CD4-positive, alpha-beta T cell treated with Interleukin-21 for 1 hour (primary cell): ENCODE results near the gene SETDB1.
A peak's percentile ranks its signal among the peaks of the same experiment; 100 is the strongest.

Experiments
- DNase-seq: peaks from one replicate; pipeline ENCODE4 v3.0.0-alpha.2; 2020

Gene SETDB1

DNA sequence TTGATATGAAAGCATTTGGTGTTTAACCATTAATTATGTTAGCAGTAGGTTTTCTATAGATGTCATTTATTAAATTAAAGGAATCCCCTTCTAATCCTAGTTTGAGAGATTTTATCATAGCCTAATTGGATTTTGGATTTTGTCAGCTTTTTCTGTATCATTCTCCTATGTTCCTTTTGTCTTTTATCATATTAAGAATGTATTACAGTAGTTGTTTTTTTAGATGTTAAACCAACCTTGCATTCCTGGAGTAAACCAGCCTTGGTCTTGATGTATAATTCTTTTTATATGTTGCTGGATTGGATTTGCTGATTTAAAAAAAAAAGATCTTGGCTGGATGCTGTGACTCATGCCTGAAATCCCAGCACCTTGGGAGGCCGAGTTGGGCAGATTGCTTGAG, 5.6 kb downstream of the SETDB1 start:
- DNase-seq, result no peak

GRCh38 chr1:150944856-150945255, 18.7 kb downstream of the SETDB1 start:
- no peak for DNase-seq

- no peak for DNase-seq
Measured at GRCh38 chr1:150954708-150955107, 28.5 kb downstream of the SETDB1 start.

DNA sequence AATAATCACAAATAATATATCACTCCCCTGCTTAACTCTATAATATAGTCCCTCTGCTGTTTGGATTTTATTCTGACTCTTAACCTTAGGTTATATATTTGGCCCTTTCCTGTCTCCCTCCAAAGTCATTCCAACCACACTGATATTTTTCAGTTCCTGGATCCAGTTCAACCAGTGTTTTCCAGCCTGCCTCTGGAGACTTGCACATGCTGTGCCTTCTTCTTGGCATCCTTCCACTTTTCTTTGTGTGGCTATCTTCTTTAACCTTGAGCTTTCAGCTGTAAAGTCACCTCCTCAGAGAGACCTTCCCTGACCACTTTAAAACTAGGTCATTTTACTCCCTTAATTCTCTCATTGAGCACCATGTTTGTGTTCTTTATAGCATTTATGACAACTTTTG, 29.1 kb downstream of the SETDB1 start:
- DNase-seq, result no peak

DNA sequence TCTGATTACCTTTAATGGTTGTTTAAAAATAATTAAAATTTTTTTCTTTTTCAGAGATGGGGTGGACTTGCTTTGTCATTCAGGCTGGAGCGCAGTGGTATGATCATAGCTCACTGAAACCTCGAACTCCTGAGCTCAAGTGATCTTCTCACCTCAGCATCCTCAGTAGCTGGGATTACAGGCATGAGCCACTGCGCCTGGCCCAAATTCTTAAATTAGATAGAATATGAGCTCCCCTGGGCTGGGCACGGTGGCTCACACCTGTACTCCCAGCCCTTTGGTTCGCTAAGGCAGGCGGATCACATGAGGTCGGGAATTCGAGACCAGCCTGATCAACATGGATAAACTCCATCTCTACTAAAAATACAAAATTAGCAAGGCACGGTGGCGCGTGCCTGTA, 31.5 kb downstream of the SETDB1 start:
- DNase-seq, result no peak

DNA sequence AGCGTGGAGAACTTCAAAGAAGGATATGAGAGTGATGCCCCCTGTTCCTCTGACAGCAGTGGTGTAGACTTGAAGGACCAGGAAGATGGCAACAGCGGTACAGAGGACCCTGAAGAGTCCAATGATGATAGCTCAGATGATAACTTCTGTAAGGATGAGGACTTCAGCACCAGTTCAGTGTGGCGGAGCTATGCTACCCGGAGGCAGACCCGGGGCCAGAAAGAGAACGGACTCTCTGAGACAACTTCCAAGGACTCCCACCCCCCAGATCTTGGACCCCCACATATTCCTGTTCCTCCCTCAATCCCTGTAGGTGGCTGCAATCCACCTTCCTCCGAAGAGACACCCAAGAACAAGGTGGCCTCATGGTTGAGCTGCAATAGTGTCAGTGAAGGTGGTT, 34.5 kb downstream of the SETDB1 start:
- no peak for DNase-seq

GRCh38 chr1:150961756-150962155, 35.6 kb downstream of the SETDB1 start:
- no peak for DNase-seq

GRCh38 chr1:150963321-150964163, 37.4 kb downstream of the SETDB1 start:
- DNase-seq, result no peak

GRCh38 chr1:150964164-150964489, 38.0 kb downstream of the SETDB1 start:
- DNase-seq, result no peak

GRCh38 chr1:150965605-150966004, 39.4 kb downstream of the SETDB1 start:
- no peak for DNase-seq

DNA sequence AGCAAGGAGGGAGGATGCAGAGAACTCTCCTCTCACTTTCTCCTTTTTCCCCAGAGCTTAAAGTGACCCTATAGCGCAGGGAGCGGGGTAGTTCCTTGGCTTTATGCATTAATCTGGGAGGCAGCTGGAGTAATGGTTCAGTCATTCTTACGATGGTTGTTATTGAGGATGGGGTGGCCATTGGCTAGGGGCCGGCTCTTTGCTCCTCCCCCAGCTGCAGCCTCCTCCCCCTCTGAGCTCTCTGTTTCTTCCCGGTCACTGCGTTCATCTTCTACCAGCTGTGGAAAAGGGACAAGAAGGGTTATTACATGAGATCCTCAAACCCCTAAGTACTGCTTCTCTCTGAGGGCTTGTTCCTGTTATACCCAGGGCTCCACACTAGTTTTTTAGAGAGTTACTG, 39.8 kb downstream of the SETDB1 start:
- no peak for DNase-seq

DNA sequence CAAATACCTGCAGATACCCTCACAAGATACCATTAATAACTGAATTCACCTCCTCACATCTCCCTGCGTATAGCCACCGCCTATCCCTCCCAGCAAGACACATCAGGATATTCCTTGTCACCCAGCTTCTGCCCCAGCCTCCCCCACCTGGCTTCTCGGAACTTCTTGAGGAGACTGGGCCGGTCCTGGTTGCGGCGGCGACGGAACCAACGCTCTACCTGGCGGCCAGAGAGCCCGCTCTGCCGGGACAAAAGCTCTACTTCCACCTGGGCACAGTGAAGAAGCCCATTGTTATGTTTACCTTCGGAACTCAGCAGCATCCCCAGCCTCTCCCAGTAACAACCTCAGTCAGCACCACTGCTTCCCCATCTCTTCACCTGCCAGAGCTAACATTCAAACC, 41.8 kb downstream of the SETDB1 start:
- DNase-seq, result no peak

- DNase-seq, result no peak
Measured at GRCh38 chr1:150968491-150968890, 42.3 kb downstream of the SETDB1 start.

- no peak for DNase-seq
Measured at GRCh38 chr1:150969626-150970025, 43.5 kb downstream of the SETDB1 start.

DNA sequence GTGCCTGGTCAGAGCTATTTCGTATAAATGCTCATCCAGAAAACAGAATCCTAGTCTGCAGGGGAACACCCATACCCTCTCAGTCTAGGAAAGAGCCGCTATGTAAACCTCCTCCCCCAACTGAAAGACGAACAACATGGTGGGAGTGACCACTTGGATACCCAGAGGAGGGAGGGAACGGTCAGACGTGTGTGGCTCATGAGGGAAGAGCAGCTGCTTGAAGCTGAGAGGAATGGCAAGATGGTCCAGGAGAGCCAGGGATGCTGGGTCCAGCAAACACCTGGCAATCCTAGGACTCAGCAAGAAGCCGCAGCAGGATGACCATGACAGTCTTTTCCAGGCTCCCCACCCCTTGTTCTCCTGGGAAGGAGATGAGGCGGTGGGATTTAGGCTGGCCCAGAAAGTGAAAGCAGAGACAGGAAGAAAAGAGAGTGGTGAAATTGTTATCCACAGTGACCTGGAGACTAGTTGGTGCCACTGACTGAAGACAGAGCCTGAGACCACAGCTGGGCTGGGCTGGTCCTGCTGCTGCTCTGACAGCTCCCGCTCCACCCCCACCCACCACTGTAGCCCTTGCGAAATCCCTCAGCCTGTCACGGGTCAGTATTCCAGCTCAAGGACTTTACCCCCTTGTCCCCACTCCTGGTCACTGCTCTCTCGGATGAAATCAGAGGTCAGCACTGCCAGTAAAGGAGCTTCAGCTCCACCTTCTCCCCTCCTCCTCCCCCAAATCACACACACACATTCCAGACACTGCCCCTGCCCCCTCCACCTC, 44.8 kb downstream of the SETDB1 start:
- DNase-seq, result no peak

GRCh38 chr1:150971583-150972416, 45.6 kb downstream of the SETDB1 start:
- DNase-seq, result no peak

DNA sequence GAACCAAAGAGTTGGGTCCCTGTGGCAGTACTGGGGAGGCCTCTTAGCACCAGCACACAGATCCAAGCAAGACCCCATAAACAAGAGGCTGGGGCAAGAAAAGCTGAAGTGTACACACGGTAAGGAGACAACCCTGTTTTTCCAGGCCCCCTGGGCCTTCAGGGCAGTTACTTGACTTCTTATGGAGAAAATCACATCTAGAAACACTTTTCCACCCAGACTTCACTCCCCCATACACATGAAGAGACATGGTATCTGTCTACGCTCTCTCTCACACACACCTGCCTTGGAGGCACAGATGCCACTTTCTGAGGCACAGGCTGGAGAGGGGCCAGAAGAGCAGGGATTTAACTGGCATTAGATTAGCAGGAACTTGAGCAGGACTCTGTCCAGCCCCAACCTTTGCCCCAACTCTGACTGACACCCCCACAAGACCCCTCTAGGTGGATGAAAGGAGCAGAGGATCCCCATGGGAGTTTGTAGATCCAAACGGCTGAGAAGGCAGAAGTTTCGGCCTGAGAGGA, 46.3 kb downstream of the SETDB1 start:
- DNase-seq, result no peak

- DNase-seq, result no peak
Measured at GRCh38 chr1:150973258-150973835, 47.2 kb downstream of the SETDB1 start.

- peak; percentile 40 for DNase-seq
Measured at GRCh38 chr1:150973836-150974579, 47.8 kb downstream of the SETDB1 start.

GRCh38 chr1:150974580-150975478, 48.7 kb downstream of the SETDB1 start, which contains the start of gene CERS2:
TSS of gene CERS2 (minus strand) at chr1:150974835. CDS start at chr1:150969090, 5,745 bp downstream.
- DNase-seq, result peak; percentile 84

DNA sequence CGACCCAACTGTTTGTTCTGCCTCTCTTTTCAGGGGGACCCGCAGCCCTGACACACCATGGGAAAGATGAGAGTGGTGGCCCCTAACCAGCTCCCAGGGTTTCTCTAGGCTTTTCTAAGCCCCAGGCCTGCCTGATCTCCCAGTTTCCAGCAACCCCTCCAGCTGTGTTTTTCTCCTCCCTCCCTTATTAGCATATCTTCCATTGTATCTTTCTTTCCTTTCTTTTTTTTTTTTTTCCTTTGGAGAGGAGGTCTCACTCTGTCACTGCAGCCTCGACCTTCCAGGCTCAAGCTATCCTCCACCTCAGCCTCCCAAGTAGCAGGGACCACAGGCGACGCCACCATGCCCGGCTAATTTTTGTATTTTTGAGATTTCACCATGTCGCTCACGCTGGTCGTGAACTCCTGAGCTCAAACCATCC, 50.2 kb downstream of the SETDB1 start:
- no peak for DNase-seq
